ENCODE measurements around the gene POLG2.

POLG2 gene

GRCh38 chr17:64537488-64537887, 40.6 kb upstream of the POLG2 start:
- H3K27ac ChIP-seq (ENCODE audit: low read depth, low read length), result no peak overlapping the region
- H3K18ac ChIP-seq (ENCODE audit: low read length), result no peak overlapping the region
- no peaks in the 10 kb centered on the region for H3K27me3 ChIP-seq (ENCODE audit: insufficient read depth, low read length)
- no peak overlapping the region for H3K4ac ChIP-seq (ENCODE audit: low read depth, low read length)
- H3K14ac ChIP-seq (ENCODE audit: low read length), result no peak overlapping the region
- no peak overlapping the region for H4K12ac ChIP-seq (ENCODE audit: low read depth, low read length)
- no peak overlapping the region for H2AK5ac ChIP-seq (ENCODE audit: low read length)
- no peaks in the 10 kb centered on the region for H3K79me2 ChIP-seq (ENCODE audit: control insufficient read depth, insufficient read depth, low read length, poor library complexity)
- no peak overlapping the region for H3K4me3 ChIP-seq (ENCODE audit: low read depth, low read length)
- no peak overlapping the region for H2BK5ac ChIP-seq (ENCODE audit: low read depth, low read length, poor library complexity)
- no peak overlapping the region for H4K8ac ChIP-seq (ENCODE audit: low read depth, low read length)
- H2BK120ac ChIP-seq (ENCODE audit: insufficient read depth, low read length, poor library complexity), result no peak overlapping the region
- peaks cover 2% of the 10 kb centered on the region for H3K9me3 ChIP-seq (ENCODE audit: insufficient read depth, low read depth, low read length)
- H4K91ac ChIP-seq (ENCODE audit: low read depth, low read length), result no peak overlapping the region
- no peak overlapping the region for H2AFZ ChIP-seq (ENCODE audit: insufficient read depth, low read length, poor library complexity)
- H3K23ac ChIP-seq (ENCODE audit: low read length), result no peak overlapping the region
- H3K4me2 ChIP-seq (ENCODE audit: low read length), result no peak overlapping the region
- H3K36me3 ChIP-seq (ENCODE audit: control insufficient read depth in 1 of 2, insufficient read depth in 2 of 2, low read length in 2 of 2), result peaks cover 28 to 63% of the 10 kb centered on the region in 2 experiments
- H2BK12ac ChIP-seq (ENCODE audit: low read length), result no peak overlapping the region
- DNase-seq, result no peak
- no peaks in the 10 kb centered on the region for H3K79me1 ChIP-seq (ENCODE audit: low read length)
- WGBS (ENCODE audit: extremely low coverage, insufficient coverage, insufficient read length), result no CpG with 5 or more reads among the region's 5 CpGs
- no peak overlapping the region for H3K9ac ChIP-seq (ENCODE audit: low read length)
- H3K4me1 ChIP-seq (ENCODE audit: control insufficient read depth in 1 of 2, insufficient read depth in 2 of 2, low read length in 2 of 2), result no peaks in the 10 kb centered on the region

GRCh38 chr17:64536913-64537312, 40.1 kb upstream of the POLG2 start:
- Histone ChIP-seq H3K4me1 (ENCODE audit: control insufficient read depth in 1 of 2, insufficient read depth in 2 of 2, low read length in 2 of 2) (no peaks in the 10 kb centered on the region), H2AK5ac (ENCODE audit: low read length) (no peak overlapping the region), H3K4me3 (ENCODE audit: low read depth, low read length) (no peak overlapping the region), H3K9ac (ENCODE audit: low read length) (no peak overlapping the region), H3K9me3 (ENCODE audit: insufficient read depth, low read depth, low read length) (peaks cover 2% of the 10 kb centered on the region), H4K12ac (ENCODE audit: low read depth, low read length) (no peak overlapping the region), H3K18ac (ENCODE audit: low read length) (no peak overlapping the region), H3K36me3 (ENCODE audit: control insufficient read depth in 1 of 2, insufficient read depth in 2 of 2, low read length in 2 of 2) (peaks cover 32 to 67% of the 10 kb centered on the region in 2 experiments), H4K8ac (ENCODE audit: low read depth, low read length) (no peak overlapping the region), H2BK5ac (ENCODE audit: low read depth, low read length, poor library complexity) (no peak overlapping the region), H3K14ac (ENCODE audit: low read length) (no peak overlapping the region), H3K4me2 (ENCODE audit: low read length) (no peak overlapping the region), H4K91ac (ENCODE audit: low read depth, low read length) (no peak overlapping the region), H3K27ac (ENCODE audit: low read depth, low read length) (no peak overlapping the region), H2AFZ (ENCODE audit: insufficient read depth, low read length, poor library complexity) (no peak overlapping the region), H3K79me2 (ENCODE audit: control insufficient read depth, insufficient read depth, low read length, poor library complexity) (no peaks in the 10 kb centered on the region), H3K27me3 (ENCODE audit: insufficient read depth, low read length) (no peaks in the 10 kb centered on the region), H2BK12ac (ENCODE audit: low read length) (no peak overlapping the region), H2BK120ac (ENCODE audit: insufficient read depth, low read length, poor library complexity) (no peak overlapping the region), H3K4ac (ENCODE audit: low read depth, low read length) (no peak overlapping the region), H3K23ac (ENCODE audit: low read length) (no peak overlapping the region), H3K79me1 (ENCODE audit: low read length) (no peaks in the 10 kb centered on the region)
- WGBS (ENCODE audit: extremely low coverage, insufficient coverage, insufficient read length), result no CpG with 5 or more reads among the region's 2 CpGs
- DNase-seq, result no peak

GRCh38 chr17:64535357-64535756, 38.5 kb upstream of the POLG2 start:
- H4K12ac ChIP-seq (ENCODE audit: low read depth, low read length), result no peak overlapping the region
- H3K4me2 ChIP-seq (ENCODE audit: low read length), result no peak overlapping the region
- no peaks in the 10 kb centered on the region for H3K9me3 ChIP-seq (ENCODE audit: insufficient read depth, low read depth, low read length)
- no peak overlapping the region for H3K27ac ChIP-seq (ENCODE audit: low read depth, low read length)
- H3K9ac ChIP-seq (ENCODE audit: low read length), result no peak overlapping the region
- H4K91ac ChIP-seq (ENCODE audit: low read depth, low read length), result no peak overlapping the region
- H2AK5ac ChIP-seq (ENCODE audit: low read length), result no peak overlapping the region
- H2BK5ac ChIP-seq (ENCODE audit: low read depth, low read length, poor library complexity), result no peak overlapping the region
- no peak overlapping the region for H2AFZ ChIP-seq (ENCODE audit: insufficient read depth, low read length, poor library complexity)
- no CpG with 5 or more reads among the region's 6 CpGs for WGBS (ENCODE audit: extremely low coverage, insufficient coverage, insufficient read length)
- no peak for DNase-seq
- no peaks in the 10 kb centered on the region for H3K79me2 ChIP-seq (ENCODE audit: control insufficient read depth, insufficient read depth, low read length, poor library complexity)
- H3K36me3 ChIP-seq (ENCODE audit: control insufficient read depth in 1 of 2, insufficient read depth in 2 of 2, low read length in 2 of 2), result peaks cover 29 to 66% of the 10 kb centered on the region in 2 experiments
- no peaks in the 10 kb centered on the region for H3K4me1 ChIP-seq (ENCODE audit: control insufficient read depth in 1 of 2, insufficient read depth in 2 of 2, low read length in 2 of 2)
- H3K4ac ChIP-seq (ENCODE audit: low read depth, low read length), result no peak overlapping the region
- H3K27me3 ChIP-seq (ENCODE audit: insufficient read depth, low read length), result no peaks in the 10 kb centered on the region
- H3K4me3 ChIP-seq (ENCODE audit: low read depth, low read length), result no peak overlapping the region
- no peak overlapping the region for H4K8ac ChIP-seq (ENCODE audit: low read depth, low read length)
- no peak overlapping the region for H2BK120ac ChIP-seq (ENCODE audit: insufficient read depth, low read length, poor library complexity)
- no peak overlapping the region for H2BK12ac ChIP-seq (ENCODE audit: low read length)
- H3K79me1 ChIP-seq (ENCODE audit: low read length), result no peaks in the 10 kb centered on the region
- no peak overlapping the region for H3K23ac ChIP-seq (ENCODE audit: low read length)
- H3K18ac ChIP-seq (ENCODE audit: low read length), result no peak overlapping the region
- no peak overlapping the region for H3K14ac ChIP-seq (ENCODE audit: low read length)

GRCh38 chr17:64534187-64534586, 37.3 kb upstream of the POLG2 start:
- WGBS (ENCODE audit: extremely low coverage, insufficient coverage, insufficient read length), result no CpG with 5 or more reads among the region's 3 CpGs
- Histone ChIP-seq H3K79me1 (ENCODE audit: low read length) (no peaks in the 10 kb centered on the region), H3K4me3 (ENCODE audit: low read depth, low read length) (no peak overlapping the region), H3K79me2 (ENCODE audit: control insufficient read depth, insufficient read depth, low read length, poor library complexity) (no peaks in the 10 kb centered on the region), H3K4me1 (ENCODE audit: control insufficient read depth in 1 of 2, insufficient read depth in 2 of 2, low read length in 2 of 2) (no peaks in the 10 kb centered on the region), H2AFZ (ENCODE audit: insufficient read depth, low read length, poor library complexity) (no peak overlapping the region), H3K27me3 (ENCODE audit: insufficient read depth, low read length) (no peaks in the 10 kb centered on the region), H3K4me2 (ENCODE audit: low read length) (no peak overlapping the region), H2BK120ac (ENCODE audit: insufficient read depth, low read length, poor library complexity) (no peak overlapping the region), H3K14ac (ENCODE audit: low read length) (no peak overlapping the region), H4K91ac (ENCODE audit: low read depth, low read length) (no peak overlapping the region), H3K36me3 (ENCODE audit: control insufficient read depth in 1 of 2, insufficient read depth in 2 of 2, low read length in 2 of 2) (peaks cover 29 to 66% of the 10 kb centered on the region in 2 experiments), H4K12ac (ENCODE audit: low read depth, low read length) (no peak overlapping the region), H2BK12ac (ENCODE audit: low read length) (no peak overlapping the region), H2AK5ac (ENCODE audit: low read length) (no peak overlapping the region), H3K9ac (ENCODE audit: low read length) (no peak overlapping the region), H3K23ac (ENCODE audit: low read length) (no peak overlapping the region), H3K9me3 (ENCODE audit: insufficient read depth, low read depth, low read length) (no peaks in the 10 kb centered on the region), H3K4ac (ENCODE audit: low read depth, low read length) (no peak overlapping the region), H3K18ac (ENCODE audit: low read length) (no peak overlapping the region), H4K8ac (ENCODE audit: low read depth, low read length) (no peak overlapping the region), H3K27ac (ENCODE audit: low read depth, low read length) (no peak overlapping the region), H2BK5ac (ENCODE audit: low read depth, low read length, poor library complexity) (no peak overlapping the region)
- no peak for DNase-seq
